22Rv1 (cell line): Measurements from ENCODE around the gene UTP18.

ENCODE experiments used
- CTCF ChIP-seq: fragments of 450-650 bp; IDR thresholded peaks from 2 replicates; pipeline ENCODE4 v1.5.1; 2017; ENCODE audit warnings: mild to moderate bottlenecking
- ZFX ChIP-seq: fragments of 450-650 bp; IDR thresholded peaks from 2 replicates; pipeline ENCODE4 v1.6.1; 2017; ENCODE audit warnings: antibody characterized with exemption, borderline replicate concordance

GRCh38 chr17:51238255-51238887 is 22.0 kb upstream of the UTP18 start:
- TF ChIP-seq CTCF (no peak), ZFX (no peak)
